HL-60 (cell line): ENCODE measurements around the gene STXBP5L.

ENCODE experiments used
- GABPA ChIP-seq: IDR thresholded peaks from 2 replicates; pipeline ENCODE4 v1.6.1; 2012; ENCODE audit warnings: low read depth
- POLR2AphosphoS5 ChIP-seq: IDR thresholded peaks from 2 replicates; pipeline ENCODE4 v1.6.1; 2012; ENCODE audit warnings: low read depth
- SPI1 ChIP-seq: IDR thresholded peaks from 2 replicates; pipeline ENCODE4 v1.6.1; 2012; ENCODE audit warnings: low read depth, mild to moderate bottlenecking, borderline replicate concordance
- TF ChIP-seq, protein P1 (sequence below): IDR thresholded peaks from one replicate; pipeline ENCODE4 v1.5.1; 2011; ENCODE audit warnings: low read length, control low read depth, inconsistent platforms; ENCODE audit not compliant: insufficient read depth
- TF ChIP-seq, protein P2 (sequence below): IDR thresholded peaks from 2 replicates; pipeline ENCODE4 v1.6.1; 2012; ENCODE audit warnings: low read depth; ENCODE audit not compliant: insufficient replicate concordance

DNA sequence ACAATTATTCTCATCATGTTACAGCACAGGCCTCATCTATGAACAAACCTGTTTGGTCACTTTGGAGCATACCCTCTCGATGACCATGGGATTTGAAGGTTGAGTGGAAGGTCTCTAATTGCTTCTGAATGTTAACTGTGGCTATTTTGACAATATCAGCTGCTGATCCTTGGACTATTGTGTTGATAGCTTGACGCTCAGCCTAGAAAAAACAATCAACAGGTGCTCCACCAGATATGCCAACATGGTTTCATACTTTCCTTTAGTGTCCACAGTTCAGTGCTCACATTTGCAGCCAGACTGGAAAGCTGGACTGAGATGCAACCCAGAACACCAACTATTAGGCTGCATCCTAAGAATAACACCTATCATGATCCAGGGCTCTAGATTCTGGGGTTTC lies 528.1 kb downstream of the STXBP5L start:
- TF ChIP-seq, protein P1, sequence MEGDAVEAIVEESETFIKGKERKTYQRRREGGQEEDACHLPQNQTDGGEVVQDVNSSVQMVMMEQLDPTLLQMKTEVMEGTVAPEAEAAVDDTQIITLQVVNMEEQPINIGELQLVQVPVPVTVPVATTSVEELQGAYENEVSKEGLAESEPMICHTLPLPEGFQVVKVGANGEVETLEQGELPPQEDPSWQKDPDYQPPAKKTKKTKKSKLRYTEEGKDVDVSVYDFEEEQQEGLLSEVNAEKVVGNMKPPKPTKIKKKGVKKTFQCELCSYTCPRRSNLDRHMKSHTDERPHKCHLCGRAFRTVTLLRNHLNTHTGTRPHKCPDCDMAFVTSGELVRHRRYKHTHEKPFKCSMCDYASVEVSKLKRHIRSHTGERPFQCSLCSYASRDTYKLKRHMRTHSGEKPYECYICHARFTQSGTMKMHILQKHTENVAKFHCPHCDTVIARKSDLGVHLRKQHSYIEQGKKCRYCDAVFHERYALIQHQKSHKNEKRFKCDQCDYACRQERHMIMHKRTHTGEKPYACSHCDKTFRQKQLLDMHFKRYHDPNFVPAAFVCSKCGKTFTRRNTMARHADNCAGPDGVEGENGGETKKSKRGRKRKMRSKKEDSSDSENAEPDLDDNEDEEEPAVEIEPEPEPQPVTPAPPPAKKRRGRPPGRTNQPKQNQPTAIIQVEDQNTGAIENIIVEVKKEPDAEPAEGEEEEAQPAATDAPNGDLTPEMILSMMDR = no peak
- TF ChIP-seq GABPA (no peak), POLR2AphosphoS5 (no peak), SPI1 (no peak)
- TF ChIP-seq, protein P2, sequence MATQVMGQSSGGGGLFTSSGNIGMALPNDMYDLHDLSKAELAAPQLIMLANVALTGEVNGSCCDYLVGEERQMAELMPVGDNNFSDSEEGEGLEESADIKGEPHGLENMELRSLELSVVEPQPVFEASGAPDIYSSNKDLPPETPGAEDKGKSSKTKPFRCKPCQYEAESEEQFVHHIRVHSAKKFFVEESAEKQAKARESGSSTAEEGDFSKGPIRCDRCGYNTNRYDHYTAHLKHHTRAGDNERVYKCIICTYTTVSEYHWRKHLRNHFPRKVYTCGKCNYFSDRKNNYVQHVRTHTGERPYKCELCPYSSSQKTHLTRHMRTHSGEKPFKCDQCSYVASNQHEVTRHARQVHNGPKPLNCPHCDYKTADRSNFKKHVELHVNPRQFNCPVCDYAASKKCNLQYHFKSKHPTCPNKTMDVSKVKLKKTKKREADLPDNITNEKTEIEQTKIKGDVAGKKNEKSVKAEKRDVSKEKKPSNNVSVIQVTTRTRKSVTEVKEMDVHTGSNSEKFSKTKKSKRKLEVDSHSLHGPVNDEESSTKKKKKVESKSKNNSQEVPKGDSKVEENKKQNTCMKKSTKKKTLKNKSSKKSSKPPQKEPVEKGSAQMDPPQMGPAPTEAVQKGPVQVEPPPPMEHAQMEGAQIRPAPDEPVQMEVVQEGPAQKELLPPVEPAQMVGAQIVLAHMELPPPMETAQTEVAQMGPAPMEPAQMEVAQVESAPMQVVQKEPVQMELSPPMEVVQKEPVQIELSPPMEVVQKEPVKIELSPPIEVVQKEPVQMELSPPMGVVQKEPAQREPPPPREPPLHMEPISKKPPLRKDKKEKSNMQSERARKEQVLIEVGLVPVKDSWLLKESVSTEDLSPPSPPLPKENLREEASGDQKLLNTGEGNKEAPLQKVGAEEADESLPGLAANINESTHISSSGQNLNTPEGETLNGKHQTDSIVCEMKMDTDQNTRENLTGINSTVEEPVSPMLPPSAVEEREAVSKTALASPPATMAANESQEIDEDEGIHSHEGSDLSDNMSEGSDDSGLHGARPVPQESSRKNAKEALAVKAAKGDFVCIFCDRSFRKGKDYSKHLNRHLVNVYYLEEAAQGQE = no peak
